Measurements from ENCODE around the gene DENND1A.
"Not testable (repeated sequence)": the region's sequence is repeated elsewhere in the genome, so short reads cannot be mapped to it uniquely, and the experiment has no call there.

DENND1A gene

DNA sequence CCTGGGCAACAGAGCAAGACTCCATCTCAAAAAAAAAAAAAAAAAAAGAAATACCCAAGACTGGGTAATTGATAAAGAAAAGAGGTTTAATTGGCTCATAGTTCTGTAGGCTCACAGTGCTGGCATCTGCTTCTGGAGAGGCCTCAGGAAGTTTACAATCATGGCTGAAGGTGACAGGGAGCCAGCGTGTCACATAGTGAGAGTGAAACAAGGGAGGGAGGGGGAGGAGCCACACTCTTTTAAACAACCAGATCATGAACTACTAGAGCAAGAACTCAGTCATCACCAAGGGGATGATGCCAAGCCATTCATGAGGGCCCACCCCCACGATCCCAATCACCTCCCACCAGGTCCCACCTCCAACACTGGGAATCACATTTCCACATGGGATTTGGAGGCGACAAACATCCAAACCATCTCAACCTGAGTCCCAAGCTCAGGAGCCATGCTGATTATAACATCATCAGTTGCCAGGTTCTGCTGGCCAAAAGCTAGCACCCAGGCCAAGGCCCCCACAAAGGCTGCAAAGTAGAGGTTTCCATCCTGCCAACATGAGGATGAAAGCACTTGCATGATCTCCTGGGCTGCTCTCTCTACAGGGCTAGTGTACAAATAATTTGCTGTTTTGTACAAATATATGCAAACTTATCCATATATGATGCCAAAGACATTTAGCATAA lies 15.3 kb downstream of the DENND1A start:
- no peak for DNase-seq

GRCh38 chr9:123912167-123912897 lies 17.6 kb downstream of the DENND1A start:
- no peak for DNase-seq

DNA sequence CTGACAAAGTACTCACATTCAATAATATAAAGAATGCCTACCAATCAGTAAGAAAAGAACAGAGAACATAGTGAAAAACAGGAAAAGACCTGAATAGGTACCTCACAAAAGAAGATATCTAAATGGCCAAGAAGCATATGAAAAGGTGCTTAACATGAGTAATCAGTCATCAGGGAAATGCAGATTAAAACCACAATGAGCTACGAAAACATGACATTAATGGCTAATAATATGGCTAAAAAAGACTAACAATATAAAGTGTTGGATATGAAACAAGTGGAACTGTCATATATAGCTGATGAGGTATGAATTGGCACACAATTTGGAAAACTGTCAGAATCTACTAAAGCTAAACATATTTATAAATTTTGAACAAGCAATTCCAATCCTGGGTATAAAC lies 18.9 kb downstream of the DENND1A start:
- DNase-seq = no peak

DNA sequence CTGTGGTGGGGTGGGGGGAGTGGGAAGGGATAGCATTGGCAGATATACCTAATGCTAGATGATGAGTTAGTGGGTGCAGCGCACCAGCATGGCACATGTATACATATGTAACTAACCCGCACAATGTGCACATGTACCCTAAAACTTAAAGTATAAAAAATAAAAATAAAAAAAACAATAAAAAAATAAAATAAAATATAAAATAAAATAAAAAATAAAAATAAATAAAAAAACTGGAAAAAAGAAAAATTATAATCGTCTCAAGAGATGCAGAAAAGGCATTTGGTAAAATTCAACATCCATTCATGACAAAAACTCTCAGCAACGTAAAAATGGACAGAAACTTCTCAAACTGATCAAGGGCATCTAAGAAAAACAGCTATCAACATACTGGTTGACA lies 20.7 kb downstream of the DENND1A start:
- DNase-seq = not testable (repeated sequence)

- not testable (repeated sequence) for DNase-seq
These were observed 26.4 kb downstream of the DENND1A start for GRCh38 chr9:123903550-123903949.

DNA sequence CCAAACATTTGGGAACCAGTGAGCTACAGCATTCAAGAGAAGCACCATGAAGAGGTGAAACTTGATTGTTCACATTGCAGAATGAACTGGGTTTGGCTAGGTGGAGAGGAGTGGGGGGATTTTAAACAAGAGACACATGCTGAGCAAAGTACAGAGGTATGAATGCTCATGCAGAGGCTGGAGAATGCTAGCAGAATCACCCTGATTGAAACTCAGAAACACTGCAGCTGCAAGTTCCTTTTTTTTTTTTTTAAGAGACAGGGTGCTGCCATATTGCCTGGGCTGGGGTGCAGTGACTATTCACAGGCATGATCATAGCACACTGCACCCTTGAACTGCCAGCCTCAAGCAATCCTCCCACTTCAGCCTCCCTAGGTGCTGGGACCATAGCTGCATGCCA lies 35.1 kb downstream of the DENND1A start:
- no peak for DNase-seq

DNA sequence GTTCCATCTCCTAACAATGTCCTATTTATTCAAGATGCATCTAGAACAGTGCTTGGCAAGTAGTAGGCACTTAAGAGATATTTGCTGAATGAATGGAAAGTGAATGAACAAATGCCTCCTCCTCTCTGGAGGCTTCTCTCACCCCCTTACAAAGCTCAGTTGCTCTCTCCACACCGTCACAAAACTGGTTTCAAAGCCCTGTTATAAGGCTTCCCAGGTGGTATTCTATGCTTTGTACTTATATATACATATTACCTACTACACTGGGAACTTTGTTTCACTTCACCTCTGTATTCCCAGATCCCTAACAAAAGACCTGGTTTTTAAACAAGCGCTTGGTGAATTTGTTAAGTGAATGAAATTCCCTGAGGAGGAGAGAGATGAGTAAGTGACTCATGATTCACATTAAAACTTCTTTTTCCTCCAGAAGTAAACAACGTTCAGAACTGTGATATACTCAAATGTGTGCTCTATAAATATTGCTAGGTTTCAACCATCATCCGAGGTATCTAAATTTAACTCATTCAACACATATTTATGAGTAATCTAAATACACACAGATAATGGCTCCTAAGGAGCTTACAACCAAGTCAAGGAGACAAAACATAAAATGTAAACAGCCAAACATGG lies 36.0 kb downstream of the DENND1A start:
- DNase-seq = peak; percentile 53

- no peak for DNase-seq
These were observed 36.8 kb downstream of the DENND1A start for GRCh38 chr9:123893115-123893514.

- DNase-seq = no peak
These were observed 42.1 kb downstream of the DENND1A start for GRCh38 chr9:123887837-123888236.

DNA sequence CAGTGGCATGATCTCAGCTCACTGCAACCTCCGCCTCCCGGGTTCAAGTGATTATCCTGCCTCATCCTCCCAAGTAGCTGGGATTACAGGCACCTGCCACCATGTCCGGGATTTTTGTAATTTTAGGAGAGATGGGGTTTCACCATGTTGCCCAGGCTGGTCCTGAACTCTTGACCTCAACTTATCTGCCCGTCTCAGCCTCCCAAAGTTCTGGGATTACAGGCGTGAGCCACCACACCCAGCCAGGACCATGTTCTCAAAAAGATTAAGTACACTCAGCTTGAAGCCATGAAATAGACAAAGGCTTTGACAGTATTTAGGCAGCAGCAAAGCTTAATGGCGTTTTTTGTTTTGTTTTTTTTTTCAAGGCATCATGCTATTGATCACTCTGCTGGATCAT lies 44.1 kb downstream of the DENND1A start:
- not testable (repeated sequence) for DNase-seq

GRCh38 chr9:123883634-123884033 lies 46.3 kb downstream of the DENND1A start:
- peak; percentile 77 for DNase-seq

- DNase-seq = no peak
These were observed 48.3 kb downstream of the DENND1A start for GRCh38 chr9:123881604-123882003.

DNA sequence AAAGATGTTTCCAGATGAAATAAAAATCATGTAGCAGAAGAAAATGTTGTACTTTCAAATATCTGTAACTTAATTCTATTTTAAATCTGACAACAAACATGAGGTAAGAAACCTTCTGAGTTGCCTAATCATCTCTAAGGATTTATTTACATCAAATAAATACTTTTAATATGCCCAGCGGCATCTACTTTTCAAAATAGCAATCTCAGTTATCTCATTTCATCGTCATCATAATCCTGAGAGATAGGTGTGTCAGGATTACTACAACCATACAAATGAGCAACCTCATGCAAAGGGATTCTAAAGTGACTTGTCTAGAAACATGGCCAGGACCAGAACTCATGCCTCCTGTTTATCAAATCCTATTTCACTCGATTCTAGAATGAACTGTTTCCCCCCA lies 49.5 kb downstream of the DENND1A start:
- no peak for DNase-seq

DNA sequence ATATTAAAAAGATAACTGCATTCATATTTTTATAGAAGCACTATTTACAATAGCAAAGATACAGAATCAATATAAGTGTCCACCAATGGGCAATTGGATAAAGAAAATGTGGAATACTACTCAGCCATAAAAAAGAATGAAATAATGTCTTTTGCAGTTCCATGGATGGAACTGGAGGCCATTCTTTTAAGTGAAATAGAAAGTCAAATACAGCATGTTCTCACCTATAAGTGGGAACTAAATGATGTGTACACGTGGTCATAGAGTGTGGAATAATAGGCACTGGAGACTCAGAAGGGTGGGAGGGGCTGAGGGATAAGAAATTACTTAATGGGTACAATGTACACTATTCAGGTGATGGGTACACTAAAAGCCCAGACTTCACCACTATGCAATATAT lies 53.2 kb downstream of the DENND1A start:
- no peak for DNase-seq

GRCh38 chr9:123872710-123873109 lies 57.2 kb downstream of the DENND1A start:
- DNase-seq = no peak

DNA sequence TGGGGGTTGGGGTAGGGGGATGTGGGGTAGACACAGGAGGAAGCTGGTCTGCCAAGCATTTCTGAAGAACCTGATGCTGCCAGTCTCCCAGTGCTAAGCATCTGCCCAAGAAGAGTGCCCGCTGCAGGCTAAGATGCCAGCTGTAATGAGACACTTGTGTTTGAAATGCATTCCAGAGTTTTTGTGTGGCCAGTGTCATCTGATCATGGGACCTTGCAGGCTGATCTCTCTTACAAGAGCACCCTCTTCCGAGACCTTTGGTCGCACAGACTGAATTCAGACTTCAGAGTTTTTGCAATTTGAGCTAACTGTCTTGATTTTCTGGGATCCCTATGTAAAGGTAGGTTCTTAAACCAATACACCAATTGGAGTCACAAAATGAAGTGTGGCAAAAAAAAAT lies 58.1 kb downstream of the DENND1A start:
- no peak for DNase-seq

- no peak for DNase-seq
These were observed 61.9 kb downstream of the DENND1A start for GRCh38 chr9:123868002-123868401.

GRCh38 chr9:123867034-123867433 lies 62.9 kb downstream of the DENND1A start:
- no peak for DNase-seq

DNA sequence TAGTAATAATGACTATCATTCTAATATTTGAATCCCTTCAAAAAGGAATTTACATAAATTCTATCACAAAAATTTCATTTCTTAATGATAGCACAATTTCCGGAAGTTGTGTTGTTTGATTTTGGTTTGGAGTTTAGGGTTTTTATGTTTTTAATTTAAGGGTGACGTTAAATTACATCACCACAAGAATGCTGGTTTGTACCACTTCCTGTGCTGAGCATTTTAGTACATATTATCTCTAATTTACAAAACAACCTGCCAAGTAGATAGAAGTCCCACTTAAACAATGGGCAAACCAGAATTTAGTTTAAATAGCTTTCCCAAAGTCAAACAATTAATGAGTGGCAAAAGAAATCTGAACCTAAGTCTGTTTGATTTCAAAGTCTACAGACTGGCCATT lies 63.4 kb downstream of the DENND1A start:
- DNase-seq = peak; percentile 9

- DNase-seq = no peak
These were observed 64.5 kb downstream of the DENND1A start for GRCh38 chr9:123865226-123866000.

DNA sequence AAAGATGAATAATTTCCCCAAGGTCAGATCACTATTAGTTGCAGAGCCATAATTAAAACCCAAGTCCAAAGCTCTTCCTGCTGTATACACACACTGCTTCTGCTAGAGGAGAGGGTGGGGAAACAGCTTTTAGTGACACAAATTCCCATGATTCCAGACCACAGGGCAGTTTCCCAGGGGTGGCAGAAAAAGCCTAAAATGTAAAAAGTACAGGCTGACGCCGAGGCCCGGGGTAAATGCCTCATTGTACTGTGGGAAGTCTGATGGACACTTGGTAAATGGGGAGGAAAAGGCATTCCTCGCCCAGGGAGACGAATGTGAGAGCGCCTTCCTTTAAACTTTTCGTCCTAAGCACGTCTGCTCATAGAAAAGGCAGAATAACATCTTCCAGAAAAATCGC lies 65.7 kb downstream of the DENND1A start:
- DNase-seq = no peak

GRCh38 chr9:123863164-123863855 lies 66.6 kb downstream of the DENND1A start:
- no peak for DNase-seq

GRCh38 chr9:123861756-123862120 lies 68.2 kb downstream of the DENND1A start:
- DNase-seq = no peak

Measured in HCEC 1CT (cell line).